Activated CD4-positive, alpha-beta T cell treated with anti-CD3 and anti-CD28 coated beads, Interleukin-2, amount 50 U/mL, for 24 hours (primary cell): ENCODE measurements around the gene HOXC9.

Experiments used
- DNase-seq, 2 donors: peaks; one replicate each; pipeline ENCODE4 v3.0.0-alpha.2; 2020; ENCODE audit warnings: low read depth in 1 of 2, low spot score in 1 of 2

HOXC9 gene

DNA sequence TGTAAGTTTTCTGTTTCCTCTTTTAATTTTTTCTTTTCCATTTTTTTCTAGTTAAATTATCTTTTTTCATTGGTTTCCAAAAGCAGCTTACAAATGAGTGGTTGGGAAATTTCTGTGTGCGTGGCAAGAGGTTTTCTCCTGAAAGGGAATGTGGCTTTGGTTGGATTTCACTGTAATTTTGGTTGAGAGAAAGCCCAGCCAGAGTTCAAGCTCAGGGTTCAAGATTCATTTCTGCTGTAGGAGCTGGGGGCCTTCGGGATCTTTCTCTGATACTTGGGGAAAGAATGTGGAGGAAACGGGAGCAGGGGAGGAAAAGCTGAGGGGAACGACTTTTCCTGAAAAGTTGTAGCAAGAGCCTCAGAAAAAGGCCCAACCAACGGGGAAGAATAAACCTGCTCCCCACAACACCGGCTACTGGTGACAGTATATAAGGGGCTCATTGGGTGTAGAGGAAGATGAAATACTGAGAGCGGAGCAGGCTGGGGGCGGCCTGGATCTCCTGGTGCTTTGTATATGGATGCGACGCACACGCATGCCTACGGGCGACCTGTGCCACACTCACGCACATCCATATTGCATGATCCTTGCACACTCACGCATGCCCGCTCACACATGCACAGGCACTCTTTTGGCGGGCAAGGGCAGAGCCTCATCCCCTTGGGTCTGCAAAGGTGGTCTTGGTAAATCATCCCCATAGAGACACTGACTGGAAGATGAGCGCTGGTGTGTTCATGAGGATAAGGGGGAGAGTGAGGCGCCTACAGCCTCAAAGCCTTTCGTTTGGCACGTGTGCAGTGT, 13.1 kb upstream of the HOXC9 start:
- DNase-seq, result no peak

GRCh38 chr12:53987787-53988230, 12.2 kb upstream of the HOXC9 start:
- DNase-seq, result no peak

GRCh38 chr12:53988541-53989226, 11.3 kb upstream of the HOXC9 start:
- DNase-seq, result no peak

- no peak for DNase-seq
Observed at GRCh38 chr12:53989227-53990113, 10.5 kb upstream of the HOXC9 start.

DNA sequence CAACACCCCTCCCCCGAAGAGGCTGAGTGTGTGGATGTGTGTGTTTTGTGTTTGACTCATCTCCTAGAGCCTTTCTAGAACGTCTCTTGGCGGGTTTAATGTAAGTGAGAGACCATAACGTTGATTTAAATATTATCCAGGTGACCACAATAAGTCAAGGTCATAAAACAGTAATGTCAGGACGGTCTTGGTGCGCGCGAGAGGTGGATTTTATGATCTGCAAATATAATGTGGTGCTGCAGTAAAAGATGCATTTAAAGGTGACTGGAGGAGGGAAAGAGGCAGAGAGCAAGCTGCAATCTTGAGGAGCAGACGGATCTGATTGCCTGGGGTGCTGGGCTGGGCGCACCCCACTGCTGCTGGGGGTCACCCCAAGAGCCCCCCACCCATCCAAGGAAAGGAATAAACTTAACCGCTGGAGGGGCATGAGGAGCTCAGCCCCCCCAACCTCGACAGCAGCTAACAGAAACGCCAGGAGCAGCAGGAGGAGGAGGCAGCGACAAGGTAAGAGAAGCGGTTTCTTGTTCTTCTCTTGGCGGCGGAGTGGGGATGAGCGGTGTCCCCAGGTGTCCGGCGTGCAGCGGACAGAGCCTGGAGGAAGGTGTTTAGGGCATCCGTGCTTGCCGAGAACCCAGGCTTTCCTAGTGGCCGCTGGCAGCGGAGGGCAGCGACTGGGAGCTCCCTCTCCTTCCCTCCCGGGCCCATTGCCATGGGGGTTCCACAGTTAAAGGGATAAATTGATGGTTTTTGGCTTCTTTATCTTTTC, 9.5 kb upstream of the HOXC9 start:
- DNase-seq, result no peak

GRCh38 chr12:53991077-53991460, 8.9 kb upstream of the HOXC9 start:
- no peak for DNase-seq

- DNase-seq, result no peak
Observed at GRCh38 chr12:53992377-53992889, 7.5 kb upstream of the HOXC9 start.

- no peak for DNase-seq
Observed at GRCh38 chr12:53993162-53994008, 6.6 kb upstream of the HOXC9 start.

- DNase-seq, result no peak
Observed at GRCh38 chr12:53994009-53994263, 6.0 kb upstream of the HOXC9 start.

- no peak for DNase-seq
Observed at GRCh38 chr12:53994264-53995001, 5.5 kb upstream of the HOXC9 start.

- no peak for DNase-seq
Observed at GRCh38 chr12:53995002-53995377, 5.0 kb upstream of the HOXC9 start.

DNA sequence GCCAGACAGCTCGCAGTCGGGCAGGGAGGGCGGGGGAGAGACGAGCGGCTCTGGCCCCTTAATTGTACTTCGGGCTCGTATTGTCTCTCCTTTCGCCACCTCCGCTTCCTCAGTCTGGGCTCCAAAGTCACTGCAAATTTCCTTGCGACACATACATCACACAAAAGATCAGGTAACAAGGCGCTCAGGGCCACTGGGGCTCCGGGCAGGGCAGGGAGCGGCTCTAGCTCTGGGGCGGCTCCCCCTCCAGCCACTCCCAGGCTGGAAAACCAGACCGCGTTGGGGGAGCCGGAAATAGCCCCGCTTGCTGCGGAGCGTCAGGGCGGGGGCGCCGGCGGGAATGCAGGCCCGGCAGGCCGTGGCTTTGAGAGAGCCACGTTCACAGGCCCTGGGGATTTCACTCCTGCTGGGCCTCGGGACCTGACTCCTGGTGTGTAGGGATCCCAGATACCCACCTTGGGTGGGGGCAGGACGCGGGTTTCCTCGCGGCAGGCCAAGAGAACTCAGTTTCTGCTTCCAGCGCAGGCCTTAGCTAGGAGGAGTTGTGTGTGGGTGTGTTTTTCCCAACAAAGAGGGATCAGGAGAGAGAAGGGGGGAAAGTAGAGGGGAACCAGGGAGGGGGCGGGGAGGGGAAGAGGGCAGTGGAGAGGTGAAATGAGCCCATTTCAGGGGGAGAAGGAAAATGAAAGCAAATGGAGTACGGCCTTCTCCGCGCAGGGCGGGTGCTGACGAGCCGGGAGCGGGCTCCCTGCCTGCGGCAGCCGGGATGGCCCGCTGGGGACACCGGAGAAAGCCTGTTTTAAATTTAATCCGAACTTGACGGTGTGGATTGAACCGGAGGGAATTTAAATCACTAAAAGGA, 4.4 kb upstream of the HOXC9 start:
- no peak for DNase-seq

- no peak for DNase-seq
Observed at GRCh38 chr12:53996240-53997203, 3.4 kb upstream of the HOXC9 start.

GRCh38 chr12:53997204-53998109, 2.5 kb upstream of the HOXC9 start:
- DNase-seq, result no peak

- no peak for DNase-seq
Observed at GRCh38 chr12:53998110-53998899, 1.7 kb upstream of the HOXC9 start.

DNA sequence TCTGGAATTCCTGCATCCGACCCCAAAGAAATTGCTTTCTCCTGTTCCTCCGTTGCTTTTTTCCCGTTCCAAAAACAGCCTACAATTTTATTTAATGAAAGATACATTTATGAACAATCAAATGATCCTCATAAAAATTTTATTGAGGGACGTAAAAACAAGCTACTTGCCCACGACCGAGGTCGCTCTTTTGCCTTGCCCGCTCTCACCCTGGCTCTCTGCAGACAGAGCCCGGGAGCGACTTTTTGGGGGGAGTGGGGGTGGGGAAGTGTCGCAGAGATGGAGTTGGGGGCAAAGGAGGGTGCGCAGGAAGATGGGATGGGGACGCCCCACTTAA, 1.1 kb upstream of the HOXC9 start:
- DNase-seq, result no peak
